ENCODE results near the gene ENPP7.
A peak's percentile ranks its signal among the peaks of the same experiment; 100 is the strongest.

Gene ENPP7

GRCh38 chr17:79711715-79712305 is 18.9 kb upstream of the ENPP7 start:
- H2BK15ac ChIP-seq (ENCODE audit: low read length) = no peak overlapping the region
- no peak overlapping the region for H2BK120ac ChIP-seq (ENCODE audit: low read depth, low read length)
- peaks cover 0 to 41% (median 0%) of the 10 kb centered on the region in 3 experiments for H3K27me3 ChIP-seq (ENCODE audit: control insufficient read depth in 3 of 3, insufficient read depth in 3 of 3, low read depth in 1 of 3, low read length in 3 of 3)
- H3K9me3 ChIP-seq (replicated peaks in 1 of 2; ENCODE audit: control insufficient read depth in 2 of 2, insufficient read depth in 1 of 2, low read depth in 1 of 2, low read length in 2 of 2) = no peaks in the 10 kb centered on the region
- no peak overlapping the region for H2AFZ ChIP-seq (ENCODE audit: low read length)
- no peak overlapping the region for H4K8ac ChIP-seq (ENCODE audit: low read depth, low read length)
- no peak overlapping the region for H3K4me2 ChIP-seq (ENCODE audit: insufficient read depth, low read length, poor library complexity, severe bottlenecking)
- H3K4me3 ChIP-seq (ENCODE audit: low read length in 2 of 2) = no peak overlapping the region
- H2BK12ac ChIP-seq (ENCODE audit: low read length) = no peak overlapping the region
- H4K91ac ChIP-seq (ENCODE audit: low read depth, low read length, poor library complexity) = no peak overlapping the region
- no peak overlapping the region for H2AK5ac ChIP-seq (ENCODE audit: low read depth, low read length)
- no peaks in the 10 kb centered on the region for H3K36me3 ChIP-seq (replicated peaks in 1 of 2; ENCODE audit: control insufficient read depth in 2 of 2, insufficient read depth in 2 of 2, low read length in 2 of 2)
- no peak overlapping the region for H3K27ac ChIP-seq (replicated peaks; ENCODE audit: low read length)
- no peak for DNase-seq (ENCODE audit: low spot score)
- H3K4me1 ChIP-seq (ENCODE audit: control insufficient read depth in 2 of 2, insufficient read depth in 1 of 2, low read depth in 1 of 2, low read length in 2 of 2) = peaks cover 7 to 8% of the 10 kb centered on the region in 2 donors
- no peak overlapping the region for H3K23ac ChIP-seq (ENCODE audit: low read depth, low read length, poor library complexity)
- no peak overlapping the region for H3K4ac ChIP-seq (ENCODE audit: low read length)
- WGBS, 2 donors (ENCODE audit: extremely low coverage in 2 of 2, insufficient read length in 2 of 2, insufficient replicate concordance in 1 of 2) = no CpG with 5 or more reads among the region's 20 CpGs
- no peak overlapping the region for H3K14ac ChIP-seq (ENCODE audit: low read length)
- no peak overlapping the region for H3K9ac ChIP-seq (ENCODE audit: low read depth, low read length, poor library complexity)
- H2BK5ac ChIP-seq (ENCODE audit: low read length) = no peak overlapping the region
- H3K18ac ChIP-seq (ENCODE audit: low read length) = peak overlapping the region; percentile 33
- H3K79me1 ChIP-seq (ENCODE audit: low read depth, low read length) = peaks cover 2% of the 10 kb centered on the region

GRCh38 chr17:79713391-79713790 is 17.4 kb upstream of the ENPP7 start:
- H3K4ac ChIP-seq (ENCODE audit: low read length) = no peak overlapping the region
- H2AFZ ChIP-seq (ENCODE audit: low read length) = no peak overlapping the region
- no peak overlapping the region for H2BK15ac ChIP-seq (ENCODE audit: low read length)
- H3K9me3 ChIP-seq (replicated peaks in 1 of 2; ENCODE audit: control insufficient read depth in 2 of 2, insufficient read depth in 1 of 2, low read depth in 1 of 2, low read length in 2 of 2) = no peaks in the 10 kb centered on the region
- H3K4me2 ChIP-seq (ENCODE audit: insufficient read depth, low read length, poor library complexity, severe bottlenecking) = no peak overlapping the region
- no peaks in the 10 kb centered on the region for H3K36me3 ChIP-seq (replicated peaks in 1 of 2; ENCODE audit: control insufficient read depth in 2 of 2, insufficient read depth in 2 of 2, low read length in 2 of 2)
- H3K27me3 ChIP-seq (ENCODE audit: control insufficient read depth in 3 of 3, insufficient read depth in 3 of 3, low read depth in 1 of 3, low read length in 3 of 3) = peaks cover 0 to 47% (median 0%) of the 10 kb centered on the region in 3 experiments
- H4K91ac ChIP-seq (ENCODE audit: low read depth, low read length, poor library complexity) = no peak overlapping the region
- H3K14ac ChIP-seq (ENCODE audit: low read length) = no peak overlapping the region
- no peak overlapping the region for H3K27ac ChIP-seq (replicated peaks; ENCODE audit: low read length)
- H2BK120ac ChIP-seq (ENCODE audit: low read depth, low read length) = no peak overlapping the region
- H3K4me1 ChIP-seq (ENCODE audit: control insufficient read depth in 2 of 2, insufficient read depth in 1 of 2, low read depth in 1 of 2, low read length in 2 of 2) = no peaks in the 10 kb centered on the region
- no peak overlapping the region for H3K18ac ChIP-seq (ENCODE audit: low read length)
- H2BK5ac ChIP-seq (ENCODE audit: low read length) = no peak overlapping the region
- H3K4me3 ChIP-seq (ENCODE audit: low read length in 2 of 2) = no peak overlapping the region
- H3K23ac ChIP-seq (ENCODE audit: low read depth, low read length, poor library complexity) = no peak overlapping the region
- no peak overlapping the region for H4K8ac ChIP-seq (ENCODE audit: low read depth, low read length)
- no peaks in the 10 kb centered on the region for H3K79me1 ChIP-seq (ENCODE audit: low read depth, low read length)
- no peak for DNase-seq (ENCODE audit: low spot score)
- H3K9ac ChIP-seq (ENCODE audit: low read depth, low read length, poor library complexity) = no peak overlapping the region
- peak overlapping the region; percentile 26 for H2AK5ac ChIP-seq (ENCODE audit: low read depth, low read length)
- H2BK12ac ChIP-seq (ENCODE audit: low read length) = no peak overlapping the region
- WGBS, 2 donors (ENCODE audit: extremely low coverage in 2 of 2, insufficient read length in 2 of 2, insufficient replicate concordance in 1 of 2) = no CpG with 5 or more reads among the region's 14 CpGs

- Histone ChIP-seq H3K4me1 (ENCODE audit: control insufficient read depth in 2 of 2, insufficient read depth in 1 of 2, low read depth in 1 of 2, low read length in 2 of 2) (no peaks in the 10 kb centered on the region), H3K9ac (ENCODE audit: low read depth, low read length, poor library complexity) (peak overlapping the region; percentile 70), H2BK120ac (ENCODE audit: low read depth, low read length) (no peak overlapping the region), H3K18ac (ENCODE audit: low read length) (peak overlapping the region; percentile 89), H3K14ac (ENCODE audit: low read length) (no peak overlapping the region), H2BK12ac (ENCODE audit: low read length) (peak overlapping the region; percentile 41), H3K23ac (ENCODE audit: low read depth, low read length, poor library complexity) (no peak overlapping the region), H3K4me3 (ENCODE audit: low read length in 2 of 2) (no peak overlapping the region), H2BK15ac (ENCODE audit: low read length) (no peak overlapping the region), H3K27ac (replicated peaks; ENCODE audit: low read length) (no peak overlapping the region), H3K79me1 (ENCODE audit: low read depth, low read length) (no peaks in the 10 kb centered on the region), H3K4me2 (ENCODE audit: insufficient read depth, low read length, poor library complexity, severe bottlenecking) (no peak overlapping the region), H3K36me3 (replicated peaks in 1 of 2; ENCODE audit: control insufficient read depth in 2 of 2, insufficient read depth in 2 of 2, low read length in 2 of 2) (no peaks in the 10 kb centered on the region), H4K8ac (ENCODE audit: low read depth, low read length) (no peak overlapping the region), H2BK5ac (ENCODE audit: low read length) (no peak overlapping the region), H3K9me3 (replicated peaks in 1 of 2; ENCODE audit: control insufficient read depth in 2 of 2, insufficient read depth in 1 of 2, low read depth in 1 of 2, low read length in 2 of 2) (no peaks in the 10 kb centered on the region), H2AK5ac (ENCODE audit: low read depth, low read length) (no peak overlapping the region), H3K4ac (ENCODE audit: low read length) (no peak overlapping the region), H2AFZ (ENCODE audit: low read length) (no peak overlapping the region), H4K91ac (ENCODE audit: low read depth, low read length, poor library complexity) (no peak overlapping the region), H3K27me3 (ENCODE audit: control insufficient read depth in 3 of 3, insufficient read depth in 3 of 3, low read depth in 1 of 3, low read length in 3 of 3) (peaks cover 0 to 47% (median 0%) of the 10 kb centered on the region in 3 experiments)
- WGBS, 2 donors (ENCODE audit: extremely low coverage in 2 of 2, insufficient read length in 2 of 2, insufficient replicate concordance in 1 of 2) = no CpG with 5 or more reads among the region's 30 CpGs
- no peak for DNase-seq (ENCODE audit: low spot score)
Observed at GRCh38 chr17:79714176-79715097, 16.3 kb upstream of the ENPP7 start.
